GM18907 (cell line): Measurements from ENCODE around the gene PLEKHG4.

Source experiments
- ATAC-seq: cut with Tn5 transposase; IDR thresholded peaks from one replicate; pipeline ENCODE4 v1.9.1; 2021; ENCODE audit warnings: mild to moderate bottlenecking, moderate library complexity; ENCODE audit not compliant: unreplicated experiment

Gene PLEKHG4

DNA sequence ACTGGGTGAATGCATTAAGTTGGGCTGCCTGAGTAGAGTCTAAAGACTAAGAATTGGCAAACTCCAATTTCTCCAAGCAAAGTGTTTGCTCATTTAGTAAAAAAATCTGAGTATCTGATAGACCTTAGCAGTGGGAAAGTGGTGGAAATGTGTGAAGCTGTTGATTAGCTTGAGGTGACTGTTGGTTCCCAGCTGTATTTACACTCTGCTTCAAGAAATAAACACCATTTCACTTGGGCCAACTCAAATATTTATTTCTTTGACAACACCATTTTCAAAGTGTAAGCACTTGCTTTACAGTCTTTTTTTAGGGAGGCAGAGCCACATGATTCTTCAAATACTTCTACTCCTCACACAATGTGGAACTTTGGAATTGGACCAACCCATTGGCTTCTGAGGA is 38.5 kb downstream of the PLEKHG4 start:
- no peak for ATAC-seq

DNA sequence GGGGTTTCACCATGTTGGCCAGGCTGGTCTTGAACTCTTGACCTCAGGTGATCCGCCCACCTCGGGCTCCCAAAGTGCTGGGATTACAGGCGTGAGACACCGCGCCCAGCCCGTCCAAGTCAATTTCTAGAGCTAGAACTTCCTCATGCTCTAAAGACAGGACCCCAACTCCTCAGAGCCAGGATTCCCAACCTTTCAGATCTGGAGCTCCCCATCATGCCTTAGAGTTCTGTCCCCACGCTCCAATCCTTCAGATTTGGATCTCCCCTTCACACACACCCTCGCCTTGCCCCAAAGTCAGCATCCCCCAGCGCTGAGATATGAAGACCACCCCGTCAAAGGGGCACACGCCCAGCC is 46.8 kb downstream of the PLEKHG4 start:
- ATAC-seq: no peak

DNA sequence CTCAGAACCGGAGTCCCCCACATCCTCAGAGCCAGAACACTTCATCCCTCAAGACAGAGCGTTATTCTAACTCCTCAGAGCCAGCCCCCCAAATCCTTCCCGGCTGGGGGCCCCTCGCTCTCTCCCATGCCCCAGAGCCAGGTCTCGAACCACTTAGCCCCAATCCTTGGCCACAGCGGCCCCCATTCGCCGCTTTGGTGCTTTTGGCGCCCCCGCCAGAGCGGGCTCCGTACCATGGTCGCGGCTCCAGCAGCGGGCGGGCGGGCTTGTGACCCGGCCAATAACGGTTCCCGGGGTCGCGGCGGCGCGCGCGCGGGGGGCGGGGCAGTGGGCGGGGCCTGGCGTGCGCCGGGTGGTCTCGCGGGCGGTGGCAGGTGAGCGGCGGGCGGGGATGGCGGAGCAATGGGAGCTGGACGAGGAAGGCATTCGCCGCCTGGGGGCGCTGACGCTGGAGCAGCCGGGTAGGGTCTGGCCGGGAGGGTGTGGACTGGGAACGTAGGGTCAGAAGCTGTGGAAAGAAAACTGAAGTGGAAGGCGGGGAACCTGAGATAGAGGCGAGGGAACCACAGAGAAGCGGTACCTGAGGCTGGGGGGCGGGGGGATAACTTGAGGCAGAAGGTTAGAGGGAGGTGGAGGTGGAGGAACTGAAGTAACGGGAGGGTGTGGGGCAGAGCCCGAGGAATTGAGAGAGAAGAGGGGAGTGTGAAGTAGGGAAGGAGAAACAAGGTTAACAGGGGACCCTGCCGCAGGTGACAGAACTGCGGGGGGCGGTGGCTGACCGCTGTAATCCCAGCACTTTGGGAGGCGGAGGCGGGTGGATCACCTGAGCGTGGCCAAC is 47.4 kb downstream of the PLEKHG4 start, which contains the start of the genes KCTD19 and LRRC36:
TSS of gene KCTD19 (minus strand) at position 270 of the 838 bp plus-strand sequence. CDS start at position 236, 34 bp downstream.
TSS of gene LRRC36 (plus strand) at position 344 of the 838 bp plus-strand sequence. CDS start at position 392, 48 bp downstream.
- ATAC-seq: no peak

DNA sequence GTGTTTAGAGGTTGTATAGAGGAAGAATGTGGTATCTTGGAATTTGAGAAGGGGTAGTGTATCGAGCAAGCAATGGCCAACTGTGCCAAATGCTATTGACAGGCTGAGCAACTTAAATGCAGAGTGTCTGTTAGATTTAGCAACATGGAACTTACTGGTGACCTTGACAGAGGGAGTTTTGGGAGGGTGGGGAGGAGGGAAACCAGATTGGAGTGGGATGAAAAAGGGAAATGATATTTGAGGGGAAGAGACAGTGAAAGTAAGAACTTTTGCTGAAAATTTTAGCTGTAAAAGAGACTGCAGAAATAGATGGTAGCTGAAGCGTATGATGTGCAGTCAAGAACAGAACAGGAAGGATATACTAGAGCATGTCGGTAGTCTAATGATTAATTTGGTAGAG is 48.4 kb downstream of the PLEKHG4 start:
- no peak for ATAC-seq

DNA sequence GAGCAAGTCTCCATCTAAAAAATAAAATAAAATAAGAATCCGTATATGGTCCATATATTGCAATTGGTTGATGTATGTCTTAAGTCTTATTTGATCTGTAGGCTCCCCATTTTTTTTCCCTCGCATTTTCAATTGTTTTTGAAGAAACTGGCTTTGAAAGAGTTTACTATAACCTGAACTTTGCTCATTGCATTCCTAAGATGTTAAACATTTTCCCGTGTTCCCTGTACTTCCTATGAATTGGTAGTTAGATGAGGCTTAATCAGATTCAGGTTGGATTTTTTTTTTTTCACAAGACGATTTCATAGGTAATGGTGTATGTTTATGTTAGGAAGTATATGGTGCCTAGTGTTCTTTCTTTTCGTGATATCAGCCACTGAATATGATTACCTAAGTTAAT is 50.6 kb downstream of the PLEKHG4 start:
- no peak for ATAC-seq

DNA sequence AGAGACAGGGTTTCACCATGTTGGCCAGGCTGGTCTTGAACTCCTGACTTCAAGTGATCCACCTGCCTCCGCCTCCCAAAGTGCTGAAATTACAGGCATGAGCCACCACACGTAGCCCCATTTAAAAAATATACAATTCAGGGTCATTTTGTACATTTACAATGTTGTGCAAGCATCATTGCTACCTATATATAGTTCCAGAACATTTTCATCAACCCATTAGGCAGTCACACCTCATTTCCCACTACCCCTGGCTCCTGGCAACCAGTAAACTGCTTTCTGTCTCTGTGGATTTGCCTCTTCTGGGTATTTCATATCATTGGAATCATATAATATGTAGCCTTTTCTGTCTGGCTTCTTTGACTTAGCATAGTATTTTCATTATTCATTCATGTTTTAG is 54.0 kb downstream of the PLEKHG4 start:
- no peak for ATAC-seq

DNA sequence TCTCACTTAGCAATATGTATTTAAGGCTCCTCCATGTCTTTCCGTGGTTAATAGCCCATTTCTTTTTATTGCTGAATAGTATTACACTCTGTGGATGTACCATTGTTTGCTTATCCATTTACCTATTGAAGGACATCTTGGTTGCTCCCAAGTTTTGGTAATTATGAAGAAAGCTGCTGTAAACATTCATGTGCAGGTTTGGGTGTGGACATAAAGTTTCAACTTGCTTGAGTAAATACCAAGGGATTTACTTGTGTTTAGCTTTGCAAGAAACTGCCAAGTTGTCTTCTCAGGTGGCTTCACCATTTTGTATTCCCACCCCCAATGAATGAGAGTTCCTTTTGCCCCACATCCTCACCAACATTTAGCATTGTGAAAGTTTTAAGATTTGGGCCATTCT is 56.8 kb downstream of the PLEKHG4 start:
- no peak for ATAC-seq

DNA sequence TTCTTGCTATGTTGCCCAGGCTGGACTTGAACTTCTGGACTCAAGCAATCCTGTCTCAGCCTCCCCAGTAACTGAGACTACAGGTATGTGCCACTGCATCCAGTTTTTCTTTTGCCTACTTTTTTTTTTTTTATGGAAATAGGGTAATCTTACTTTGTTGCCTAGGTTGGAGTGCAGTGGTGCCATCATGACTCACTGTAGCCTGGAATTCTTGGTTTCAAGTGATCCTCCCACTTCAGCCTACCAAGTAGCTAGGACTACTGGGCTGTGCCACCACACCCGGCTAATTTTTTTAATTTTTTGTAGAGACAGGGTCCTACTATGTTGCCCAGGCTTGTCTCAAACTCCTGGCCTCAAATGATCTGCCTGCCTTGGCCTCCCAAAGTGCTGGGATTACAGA is 57.3 kb downstream of the PLEKHG4 start:
- no peak for ATAC-seq
